GM12878 (cell line): ENCODE data around the gene DDC. TPM values are rescaled to one million over a fixed set of nuclear protein-coding genes. Genes with fewer than 3 reads are reported as not detected.

Experiments
- ATAC-seq: fragments of 200-7000 bp; cut with Tn5 transposase; 3 replicates; pipeline ENCODE4 v1.9.1; 2020; ENCODE audit warnings: mild to moderate bottlenecking, moderate library complexity
- BruUV-seq: library from RNA; stranded (reverse); fragments of 400-500 nt; replicated peaks from 2 replicates; lab custom pipeline; 2021; lab: Mats Ljungman, UMichigan
- CTCF ChIA-PET: fragments of 300-600 bp; sonication (Branson Sonifier 250); formaldehyde crosslinking; extraction: SDS; loops from one replicate; lab custom pipeline; 2021; ENCODE audit warnings: inconsistent platforms; lab: Yijun Ruan, JAX
- POLR2A ChIA-PET: fragments of 350-600 bp; formaldehyde crosslinking; extraction: SDS; loops from one replicate; lab custom pipeline; 2021; ENCODE audit warnings: inconsistent platforms; lab: Charles Lee
- RAD21 ChIA-PET: fragments of 300-600 bp; sonication (Branson Sonifier 250); formaldehyde crosslinking; loops from one replicate; lab custom pipeline; 2023; ENCODE audit warnings: antibody characterized with exemption; ENCODE audit not compliant: unreplicated experiment; lab: Charles Lee
- SMC1A ChIA-PET: fragments of 300-600 bp; sonication (Branson Sonifier 250); formaldehyde crosslinking; loops from one replicate; lab custom pipeline; 2023; ENCODE audit not compliant: unreplicated experiment, uncharacterized antibody; lab: Charles Lee
- DNase-seq: peaks from one replicate; pipeline ENCODE4 v3.0.0-alpha.2; 2011; ENCODE audit warnings: low read depth, low spot score
- FAIRE-seq: peaks from 3 replicates; lab custom pipeline; 2011; peaks lifted over from hg19 to GRCh38; lab: Jason Lieb, UNC
- H2AFZ ChIP-seq: 2 replicates; pipeline ENCODE4 v1.6.0; 2011; ENCODE audit warnings: low read depth, low read length, control low read depth; ENCODE audit not compliant: control insufficient read depth
- H3K27ac ChIP-seq: 2 replicates; pipeline ENCODE4 v1.5.1; 2011; ENCODE audit warnings: control low read depth; ENCODE audit not compliant: control insufficient read depth, insufficient read depth
- H3K27me3 ChIP-seq, 2 experiments: replicated peaks in 1 of 2; 2 replicates each; pipeline versions ENCODE4 v1.6.0 to v1.6.1; 2011; ENCODE audit warnings: low read length in 1 of 2; ENCODE audit not compliant: control insufficient read depth in 2 of 2, insufficient read depth in 2 of 2
- H3K36me3 ChIP-seq, 2 experiments: 2 replicates each; pipeline ENCODE4 v1.5.1; 2011; ENCODE audit warnings: low read length in 1 of 2; ENCODE audit not compliant: control insufficient read depth in 2 of 2, insufficient read depth in 2 of 2
- H3K4me1 ChIP-seq: 2 replicates; pipeline ENCODE4 v1.6.1; 2011; ENCODE audit warnings: mild to moderate bottlenecking, low read length, moderate library complexity, mixed read lengths; ENCODE audit not compliant: control insufficient read depth, insufficient read depth
- H3K4me2 ChIP-seq: 2 replicates; pipeline ENCODE4 v1.6.0; 2011; ENCODE audit warnings: control low read depth; ENCODE audit not compliant: control insufficient read depth, insufficient read depth
- H3K4me3 ChIP-seq: fragments of 200-600 bp; sonication (generic); 2 replicates; pipeline ENCODE4 v1.5.1; 2016
- H3K79me2 ChIP-seq: 2 replicates; pipeline ENCODE4 v1.6.0; 2011; ENCODE audit warnings: low read length; ENCODE audit not compliant: control insufficient read depth, insufficient read depth
- H3K9ac ChIP-seq: 2 replicates; pipeline ENCODE4 v1.8.0; 2011; ENCODE audit warnings: low read length, control low read depth, mixed read lengths; ENCODE audit not compliant: control insufficient read depth, insufficient read depth
- H3K9me3 ChIP-seq: replicated peaks from 3 replicates; pipeline ENCODE4 v1.5.1; 2011; ENCODE audit warnings: mild to moderate bottlenecking, low read length; ENCODE audit not compliant: control insufficient read depth, insufficient read depth
- H4K20me1 ChIP-seq: 2 replicates; pipeline ENCODE4 v1.6.0; 2011; ENCODE audit not compliant: control insufficient read depth, insufficient read depth
- MEF2B ChIP-seq: fragments of 450-650 bp; IDR thresholded peaks from 2 replicates; pipeline ENCODE4 v1.6.1; 2018; ENCODE audit warnings: mild to moderate bottlenecking, moderate library complexity; ENCODE audit not compliant: partially characterized antibody, poor library complexity, severe bottlenecking
- NR2C2 ChIP-seq: IDR thresholded peaks from 2 replicates; pipeline ENCODE4 v1.6.1; 2011; ENCODE audit warnings: borderline replicate concordance, low read depth; ENCODE audit not compliant: control insufficient read depth, insufficient read length
- ZSCAN29 ChIP-seq: fragments of 450-650 bp; IDR thresholded peaks from 2 replicates; pipeline ENCODE4 v1.6.1; 2017; ENCODE audit warnings: mild to moderate bottlenecking, moderate library complexity
- WGBS: methylation state at CpG from one replicate; pipeline ENCODE4 v1.1.6; 2016; ENCODE audit warnings: low lambda C conversion rate; ENCODE audit not compliant: insufficient replicate concordance, insufficient coverage; ENCODE audit errors: missing lambda C conversion rate; 5-methylcytosine and 5-hydroxymethylcytosine counted together
- in situ Hi-C: fragments of 300-500 bp; cut with MboI; formaldehyde crosslinking; loops from 9 replicates; pipeline ENCODE4 v1.14.3; 2018; ENCODE audit warnings: mixed read lengths
- intact Hi-C: fragments of 100-400 bp; cut with micrococcal nuclease; formaldehyde crosslinking; loops from one replicate; pipeline ENCODE4 v1.14.2; 2022; ENCODE audit not compliant: unreplicated experiment
- polyA plus RNA-seq, 11 experiments: library from polyadenylated mRNA; depleted of rRNA in 4 of 11; unstranded in 6 of 11; stranded (reverse) in 5 of 11; fragments of >200 nt; fragmentation: Nextera tagmentation in 4 of 11; fragmentation: Illumina TruSeq in 1 of 11; extraction: Ambion mirVana in 4 of 11; extraction: Trizol in 1 of 11; gene quantifications; 1 replicate in 1 of 11; 2 replicates in 10 of 11; pipeline versions ENCODE4 v1.2.1 to v1.2.3, GENCODE V29; 2011 to 2016; ENCODE audit warnings: inconsistent platforms in 2 of 11, missing spikeins in 2 of 11, low read depth in 1 of 11
- total RNA-seq, 4 experiments: library from RNA; depleted of rRNA in 3 of 4; stranded (reverse); fragments of >200 nt in 3 of 4; fragmentation: Illumina TruSeq in 1 of 4; extraction: Trizol in 1 of 4; gene quantifications; 2 replicates each; pipeline versions ENCODE4 v1.2.1 to v1.2.3, GENCODE V29; 2013 to 2021

DDC gene
- total and polyA plus RNA-seq, 10 of the 15 experiments (the other 5 are each of a cell fraction or from before 2014, with no cell fraction given): not detected

- intact Hi-C loops: no loop called here
These were observed 141.3 kb downstream of the DDC start for GRCh38 chr7:50423860-50424259.

GRCh38 chr7:50422858-50423257 is 142.3 kb downstream of the DDC start:
- FAIRE-seq: no peak
- TF ChIP-seq ZSCAN29: no peak
- POLR2A ChIA-PET: no interaction called here

More at GRCh38 chr7:50423860-50424259, 141.3 kb downstream of the DDC start:
- H3K4me1 ChIP-seq: no peaks in the 10 kb centered on the region
- no peak overlapping the region for H3K9ac ChIP-seq
- H3K36me3 ChIP-seq: no peaks in the 10 kb centered on the region
- ChIA-PET RAD21 (interaction anchor here (1.4 to 1.5 kb wide), 2 partner anchors 219 to 221 kb away, joined by 4 to 5 read pairs; no protein-coding TSS in a partner anchor), SMC1A (interaction anchor here (0.7 to 3.6 kb wide), 9 partner anchors 9 to 280 kb away, joined by 3 to 11 read pairs (median 4); no protein-coding TSS in a partner anchor), CTCF (interaction anchor here (0.8 to 14.6 kb wide), 7 partner anchors 19 to 311 kb away, joined by 3 to 257 read pairs (median 6); no protein-coding TSS in a partner anchor), POLR2A (interaction anchor here (1.1 kb wide), 1 partner anchor 9 kb away, joined by 3 read pairs; no protein-coding TSS in a partner anchor)
- in situ Hi-C loops: no loop called here
- no peak overlapping the region for H3K4me2 ChIP-seq
- no peaks in the 10 kb centered on the region for H3K9me3 ChIP-seq
- no peak overlapping the region for H3K4me3 ChIP-seq
- no peaks in the 10 kb centered on the region for H4K20me1 ChIP-seq
- FAIRE-seq (no peak), ATAC-seq (peak; percentile 64), DNase-seq (no peak)
- WGBS: 8% methylated on average over 4 of the region's 4 CpGs
- no peak overlapping the region for H2AFZ ChIP-seq
- H3K79me2 ChIP-seq: no peaks in the 10 kb centered on the region
- H3K27me3 ChIP-seq: no peaks in the 10 kb centered on the region
- H3K27ac ChIP-seq: no peak overlapping the region
- TF ChIP-seq NR2C2 (no peak), MEF2B (peak; percentile 29)
- no TSS peak for BruUV-seq

More at GRCh38 chr7:50422858-50423257, 142.3 kb downstream of the DDC start:
- no peaks in the 10 kb centered on the region for H3K27me3 ChIP-seq
- no peaks in the 10 kb centered on the region for H3K36me3 ChIP-seq
- no peak overlapping the region for H3K4me2 ChIP-seq
- no TSS peak for BruUV-seq
- in situ Hi-C loops: no loop called here
- no peak overlapping the region for H3K27ac ChIP-seq
- DNase-seq: no peak
- no peaks in the 10 kb centered on the region for H3K79me2 ChIP-seq
- H3K9me3 ChIP-seq: no peaks in the 10 kb centered on the region
- WGBS: 73% methylated on average over 6 of the region's 6 CpGs
- RAD21 ChIA-PET: interaction anchor here (8.4 kb wide), 1 partner anchor 277 kb away, joined by 92 read pairs; no protein-coding TSS in a partner anchor
- H2AFZ ChIP-seq: no peak overlapping the region
- intact Hi-C loops: no loop called here
- SMC1A ChIA-PET: interaction anchor here (0.6 to 7.8 kb wide), 7 partner anchors 10 to 324 kb away, joined by 3 to 122 read pairs (median 5); no protein-coding TSS in a partner anchor
- no peak overlapping the region for H3K4me3 ChIP-seq
- no peak overlapping the region for H3K9ac ChIP-seq
- CTCF ChIA-PET: interaction anchor here (0.8 to 14.6 kb wide), 5 partner anchors 54 to 330 kb away, joined by 3 to 257 read pairs (median 6); no protein-coding TSS in a partner anchor
- no peaks in the 10 kb centered on the region for H3K4me1 ChIP-seq
- no peaks in the 10 kb centered on the region for H4K20me1 ChIP-seq
- ATAC-seq: no peak
